GM12878 (cell line): Measurements from ENCODE around the gene RCBTB2. TPM values are rescaled to one million over a fixed set of nuclear protein-coding genes. Genes with fewer than 3 reads are reported as not detected.

Experiments used
- BCL11A ChIP-seq: IDR thresholded peaks from 2 replicates; pipeline ENCODE4 v1.6.1; 2011; ENCODE audit warnings: low read depth, low read length
- CEBPB ChIP-seq, 2 experiments: fragments of 150-350 bp in 1 of 2; IDR thresholded peaks; 2 replicates each; pipeline ENCODE4 v1.6.1; 2012 to 2014; ENCODE audit warnings: low read depth in 2 of 2, low read length in 2 of 2, borderline replicate concordance in 1 of 2, inconsistent platforms in 1 of 2
- CHD2 ChIP-seq: IDR thresholded peaks from 2 replicates; pipeline ENCODE4 v1.6.1; 2011; ENCODE audit warnings: low read depth, low read length, improper control_type of control experiment, borderline replicate concordance
- EP300 ChIP-seq, 2 experiments: fragments of 150-350 bp in 1 of 2; IDR thresholded peaks; 2 replicates each; pipeline ENCODE4 v1.6.1; 2011 to 2012; ENCODE audit warnings: low read depth in 2 of 2, low read length in 2 of 2, borderline replicate concordance in 1 of 2, improper control_type of control experiment in 1 of 2, inconsistent platforms in 1 of 2; ENCODE audit not compliant: control insufficient read depth in 1 of 2
- IKZF2 ChIP-seq, 2 experiments: fragments of 450-650 bp; IDR thresholded peaks; 2 replicates each; pipeline ENCODE4 v1.6.1; 2017; ENCODE audit warnings: mild to moderate bottlenecking in 2 of 2, moderate library complexity in 2 of 2
- POU2F2 ChIP-seq: IDR thresholded peaks from 3 replicates; pipeline ENCODE4 v1.6.1; 2011; ENCODE audit warnings: low read depth, mild to moderate bottlenecking, low read length, borderline replicate concordance
- RBBP5 ChIP-seq: fragments of 200-600 bp; sonication (generic); conservative IDR thresholded peaks from 2 replicates; pipeline ENCODE4 v1.6.1; 2016
- REST ChIP-seq: IDR thresholded peaks from 2 replicates; pipeline ENCODE4 v1.6.1; 2012; ENCODE audit warnings: mild to moderate bottlenecking, low read depth, low read length
- SKIL ChIP-seq: fragments of 450-650 bp; IDR thresholded peaks from 2 replicates; pipeline ENCODE4 v1.6.1; 2017; ENCODE audit warnings: mild to moderate bottlenecking, low read depth, inconsistent platforms; ENCODE audit not compliant: poor library complexity, severe bottlenecking
- TBL1XR1 ChIP-seq: IDR thresholded peaks from 2 replicates; pipeline ENCODE4 v1.6.1; 2012; ENCODE audit warnings: low read depth, low read length, improper control_type of control experiment
- TCF7 ChIP-seq: IDR thresholded peaks from 2 replicates; pipeline ENCODE4 v1.6.1; 2014; ENCODE audit warnings: antibody characterized with exemption, borderline replicate concordance
- polyA plus RNA-seq, 11 experiments: library from polyadenylated mRNA; depleted of rRNA in 4 of 11; unstranded in 6 of 11; stranded (reverse) in 5 of 11; fragments of >200 nt; fragmentation: Nextera tagmentation in 4 of 11; fragmentation: Illumina TruSeq in 1 of 11; extraction: Ambion mirVana in 4 of 11; extraction: Trizol in 1 of 11; gene quantifications; 1 replicate in 1 of 11; 2 replicates in 10 of 11; pipeline versions ENCODE4 v1.2.1 to v1.2.3, GENCODE V29; 2011 to 2016; ENCODE audit warnings: inconsistent platforms in 2 of 11, missing spikeins in 2 of 11, low read depth in 1 of 11
- total RNA-seq, 4 experiments: library from RNA; depleted of rRNA in 3 of 4; stranded (reverse); fragments of >200 nt in 3 of 4; fragmentation: Illumina TruSeq in 1 of 4; extraction: Trizol in 1 of 4; gene quantifications; 2 replicates each; pipeline versions ENCODE4 v1.2.1 to v1.2.3, GENCODE V29; 2013 to 2021
- TF ChIP-seq, protein P1 (sequence below): fragments of 450-650 bp; formaldehyde crosslinking; IDR thresholded peaks from 2 replicates; pipeline ENCODE4 v1.4.0; 2022; ENCODE audit warnings: mild to moderate bottlenecking, moderate library complexity
- TF ChIP-seq, protein P2 (sequence below): IDR thresholded peaks from 2 replicates; pipeline ENCODE4 v1.6.1; 2011; ENCODE audit warnings: borderline replicate concordance, low read depth, mild to moderate bottlenecking, moderate library complexity, low read length; ENCODE audit not compliant: insufficient read depth, poor library complexity, severe bottlenecking
- TF ChIP-seq, protein P3 (sequence below): fragments of 450-650 bp; IDR thresholded peaks from 2 replicates; pipeline ENCODE4 v1.6.1; 2018; ENCODE audit warnings: borderline replicate concordance, mild to moderate bottlenecking; ENCODE audit not compliant: partially characterized antibody

Gene RCBTB2
- total and polyA plus RNA-seq, 10 of the 15 experiments (the other 5 are each of a cell fraction or from before 2014, with no cell fraction given): 5.0 to 16.0 (median 8.5) TPM

DNA sequence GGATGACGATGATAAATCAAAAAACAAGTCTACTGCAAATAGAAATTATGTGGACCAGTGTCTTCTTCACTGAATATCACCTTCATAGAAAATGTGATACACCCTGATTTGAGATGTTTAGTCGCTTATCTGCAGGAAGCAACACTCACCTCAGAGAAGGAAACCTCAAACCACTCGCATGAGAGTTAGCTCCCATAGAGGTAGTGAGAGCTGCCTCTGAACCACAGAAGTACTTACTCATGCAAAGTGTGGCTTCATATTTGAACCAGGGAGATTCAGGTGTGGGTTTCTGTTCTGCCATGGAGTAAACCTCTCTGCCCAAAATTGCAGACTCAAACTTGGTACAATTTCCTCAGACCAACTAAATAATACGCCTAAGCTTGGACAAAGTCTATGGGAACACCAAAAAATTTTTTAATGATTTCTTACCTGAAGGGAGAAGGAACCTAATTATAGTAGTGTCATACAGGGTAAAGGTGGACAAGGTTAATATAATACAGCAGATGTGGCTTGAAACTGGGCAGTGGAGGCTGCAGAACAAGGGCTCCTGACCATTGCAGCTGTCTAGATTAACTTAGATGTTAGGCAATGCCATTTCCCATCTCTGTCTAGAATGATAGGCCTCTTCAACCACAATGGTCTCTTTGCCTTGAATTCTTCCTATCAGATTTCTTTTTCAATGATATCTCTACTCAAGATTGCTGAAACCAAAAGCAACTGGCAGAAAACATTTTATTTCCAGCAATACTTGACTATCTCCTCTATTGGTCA lies 29.6 kb upstream of the RCBTB2 start (continued):
- TF ChIP-seq RBBP5 (no peak), REST (peak; percentile 57; the same call in 1 of the 2 replicates), IKZF2 (IDR thresholded peaks at IDR 0.05) (peak; percentile 91 to 94), POU2F2 (peak; percentile 100), EP300 (IDR thresholded peaks at IDR 0.05; ENCODE audit: borderline replicate concordance in 1 of 2, control insufficient read depth in 1 of 2, low read depth in 2 of 2, low read length in 2 of 2) (peak; percentile 84 to 96), CHD2 (peak; percentile 63; the same call in 1 of the 2 replicates), TBL1XR1 (peak; percentile 100), SKIL (peak; percentile 96), BCL11A (peak; percentile 99), TCF7 (peak; percentile 60; the same call in 1 of the 2 replicates), CEBPB (IDR thresholded peaks at IDR 0.05; ENCODE audit: borderline replicate concordance in 1 of 2, low read depth in 2 of 2, low read length in 2 of 2) (peak in 1 of 2 experiments; percentile 99; a peak in 2 of 4 replicates)
- TF ChIP-seq, protein P1, sequence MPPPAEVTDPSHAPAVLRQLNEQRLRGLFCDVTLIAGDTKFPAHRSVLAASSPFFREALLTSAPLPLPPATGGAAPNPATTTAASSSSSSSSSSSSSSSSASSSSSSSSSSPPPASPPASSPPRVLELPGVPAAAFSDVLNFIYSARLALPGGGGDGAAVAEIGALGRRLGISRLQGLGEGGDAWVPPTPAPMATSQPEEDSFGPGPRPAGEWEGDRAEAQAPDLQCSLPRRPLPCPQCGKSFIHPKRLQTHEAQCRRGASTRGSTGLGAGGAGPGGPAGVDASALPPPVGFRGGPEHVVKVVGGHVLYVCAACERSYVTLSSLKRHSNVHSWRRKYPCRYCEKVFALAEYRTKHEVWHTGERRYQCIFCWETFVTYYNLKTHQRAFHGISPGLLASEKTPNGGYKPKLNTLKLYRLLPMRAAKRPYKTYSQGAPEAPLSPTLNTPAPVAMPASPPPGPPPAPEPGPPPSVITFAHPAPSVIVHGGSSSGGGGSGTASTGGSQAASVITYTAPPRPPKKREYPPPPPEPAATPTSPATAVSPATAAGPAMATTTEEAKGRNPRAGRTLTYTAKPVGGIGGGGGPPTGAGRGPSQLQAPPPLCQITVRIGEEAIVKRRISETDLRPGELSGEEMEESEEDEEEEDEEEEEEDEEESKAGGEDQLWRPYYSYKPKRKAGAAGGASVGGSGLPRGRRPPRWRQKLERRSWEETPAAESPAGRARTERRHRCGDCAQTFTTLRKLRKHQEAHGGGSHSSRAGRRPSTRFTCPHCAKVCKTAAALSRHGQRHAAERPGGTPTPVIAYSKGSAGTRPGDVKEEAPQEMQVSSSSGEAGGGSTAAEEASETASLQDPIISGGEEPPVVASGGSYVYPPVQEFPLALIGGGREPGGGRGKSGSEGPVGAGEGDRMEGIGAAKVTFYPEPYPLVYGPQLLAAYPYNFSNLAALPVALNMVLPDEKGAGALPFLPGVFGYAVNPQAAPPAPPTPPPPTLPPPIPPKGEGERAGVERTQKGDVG: no peak
- TF ChIP-seq, protein P2, sequence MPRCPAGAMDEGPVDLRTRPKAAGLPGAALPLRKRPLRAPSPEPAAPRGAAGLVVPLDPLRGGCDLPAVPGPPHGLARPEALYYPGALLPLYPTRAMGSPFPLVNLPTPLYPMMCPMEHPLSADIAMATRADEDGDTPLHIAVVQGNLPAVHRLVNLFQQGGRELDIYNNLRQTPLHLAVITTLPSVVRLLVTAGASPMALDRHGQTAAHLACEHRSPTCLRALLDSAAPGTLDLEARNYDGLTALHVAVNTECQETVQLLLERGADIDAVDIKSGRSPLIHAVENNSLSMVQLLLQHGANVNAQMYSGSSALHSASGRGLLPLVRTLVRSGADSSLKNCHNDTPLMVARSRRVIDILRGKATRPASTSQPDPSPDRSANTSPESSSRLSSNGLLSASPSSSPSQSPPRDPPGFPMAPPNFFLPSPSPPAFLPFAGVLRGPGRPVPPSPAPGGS: peak; percentile 83
- TF ChIP-seq, protein P3, sequence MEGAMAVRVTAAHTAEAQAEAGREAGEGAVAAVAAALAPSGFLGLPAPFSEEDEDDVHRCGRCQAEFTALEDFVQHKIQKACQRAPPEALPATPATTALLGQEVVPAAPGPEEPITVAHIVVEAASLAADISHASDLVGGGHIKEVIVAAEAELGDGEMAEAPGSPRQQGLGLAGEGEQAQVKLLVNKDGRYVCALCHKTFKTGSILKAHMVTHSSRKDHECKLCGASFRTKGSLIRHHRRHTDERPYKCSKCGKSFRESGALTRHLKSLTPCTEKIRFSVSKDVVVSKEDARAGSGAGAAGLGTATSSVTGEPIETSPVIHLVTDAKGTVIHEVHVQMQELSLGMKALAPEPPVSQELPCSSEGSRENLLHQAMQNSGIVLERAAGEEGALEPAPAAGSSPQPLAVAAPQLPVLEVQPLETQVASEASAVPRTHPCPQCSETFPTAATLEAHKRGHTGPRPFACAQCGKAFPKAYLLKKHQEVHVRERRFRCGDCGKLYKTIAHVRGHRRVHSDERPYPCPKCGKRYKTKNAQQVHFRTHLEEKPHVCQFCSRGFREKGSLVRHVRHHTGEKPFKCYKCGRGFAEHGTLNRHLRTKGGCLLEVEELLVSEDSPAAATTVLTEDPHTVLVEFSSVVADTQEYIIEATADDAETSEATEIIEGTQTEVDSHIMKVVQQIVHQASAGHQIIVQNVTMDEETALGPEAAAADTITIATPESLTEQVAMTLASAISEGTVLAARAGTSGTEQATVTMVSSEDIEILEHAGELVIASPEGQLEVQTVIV: no peak
